ENCODE results near the gene MEX3A.
"Not testable (repeated sequence)": the region's sequence is repeated elsewhere in the genome, so short reads cannot be mapped to it uniquely, and the experiment has no call there.

MEX3A gene

GRCh38 chr1:156073110-156073687 lies 9.1 kb downstream of the MEX3A start:
- TF ChIP-seq CTCF (IDR thresholded peaks at IDR 0.05; ENCODE audit: low read depth, low read length): no peak
- no peak overlapping the region for H3K4me3 ChIP-seq (ENCODE audit: low read depth, low read length)
- in situ Hi-C loops (cut with HindIII; ENCODE audit: low sequenced_read_pairs): no loop called here
- no peak for DNase-seq (ENCODE audit: low read depth, low spot score)

- no peak for TF ChIP-seq CTCF (IDR thresholded peaks at IDR 0.05; ENCODE audit: low read depth, low read length)
- in situ Hi-C loops (cut with HindIII; ENCODE audit: low sequenced_read_pairs): no loop called here
- DNase-seq (ENCODE audit: low read depth, low spot score): no peak
- H3K4me3 ChIP-seq (ENCODE audit: low read depth, low read length): no peak overlapping the region
Measured at GRCh38 chr1:156072251-156072650, 10.0 kb downstream of the MEX3A start.

GRCh38 chr1:156071332-156071816 lies 10.9 kb downstream of the MEX3A start:
- in situ Hi-C loops (cut with HindIII; ENCODE audit: low sequenced_read_pairs); H3K4me3 ChIP-seq (ENCODE audit: low read depth, low read length); DNase-seq (ENCODE audit: low read depth, low spot score): not testable (repeated sequence)

GRCh38 chr1:156070548-156070947 lies 11.7 kb downstream of the MEX3A start:
- DNase-seq (ENCODE audit: low read depth, low spot score): no peak
- H3K4me3 ChIP-seq (ENCODE audit: low read depth, low read length): no peak overlapping the region
- in situ Hi-C loops (cut with HindIII; ENCODE audit: low sequenced_read_pairs): no loop called here
- no peak for TF ChIP-seq CTCF (IDR thresholded peaks at IDR 0.05; ENCODE audit: low read depth, low read length)

- H3K4me3 ChIP-seq (ENCODE audit: low read depth, low read length): no peak overlapping the region
- no peak for TF ChIP-seq CTCF (IDR thresholded peaks at IDR 0.05; ENCODE audit: low read depth, low read length)
- in situ Hi-C loops (cut with HindIII; ENCODE audit: low sequenced_read_pairs): no loop called here
- DNase-seq (ENCODE audit: low read depth, low spot score): no peak
Measured at GRCh38 chr1:156069490-156070455, 12.5 kb downstream of the MEX3A start.

- no peak for TF ChIP-seq CTCF (IDR thresholded peaks at IDR 0.05; ENCODE audit: low read depth, low read length)
- in situ Hi-C loops (cut with HindIII; ENCODE audit: low sequenced_read_pairs): no loop called here
- no peak overlapping the region for H3K4me3 ChIP-seq (ENCODE audit: low read depth, low read length)
- no peak for DNase-seq (ENCODE audit: low read depth, low spot score)
Measured at GRCh38 chr1:156067262-156067661, 15.0 kb downstream of the MEX3A start.

- no peak for DNase-seq (ENCODE audit: low read depth, low spot score)
- no peak for TF ChIP-seq CTCF (IDR thresholded peaks at IDR 0.05; ENCODE audit: low read depth, low read length)
- no peak overlapping the region for H3K4me3 ChIP-seq (ENCODE audit: low read depth, low read length)
- in situ Hi-C loops (cut with HindIII; ENCODE audit: low sequenced_read_pairs): no loop called here
Measured at GRCh38 chr1:156065871-156066270, 16.4 kb downstream of the MEX3A start.
